GM19043 (cell line): ENCODE measurements around the gene ABHD16B.
"Not testable (repeated sequence)": the region's sequence is repeated elsewhere in the genome, so short reads cannot be mapped to it uniquely, and the experiment has no call there.

Experiments
- ATAC-seq: cut with Tn5 transposase; IDR thresholded peaks from one replicate; pipeline ENCODE4 v1.9.1; 2021; ENCODE audit warnings: low read depth; ENCODE audit not compliant: unreplicated experiment

The ABHD16B gene

DNA sequence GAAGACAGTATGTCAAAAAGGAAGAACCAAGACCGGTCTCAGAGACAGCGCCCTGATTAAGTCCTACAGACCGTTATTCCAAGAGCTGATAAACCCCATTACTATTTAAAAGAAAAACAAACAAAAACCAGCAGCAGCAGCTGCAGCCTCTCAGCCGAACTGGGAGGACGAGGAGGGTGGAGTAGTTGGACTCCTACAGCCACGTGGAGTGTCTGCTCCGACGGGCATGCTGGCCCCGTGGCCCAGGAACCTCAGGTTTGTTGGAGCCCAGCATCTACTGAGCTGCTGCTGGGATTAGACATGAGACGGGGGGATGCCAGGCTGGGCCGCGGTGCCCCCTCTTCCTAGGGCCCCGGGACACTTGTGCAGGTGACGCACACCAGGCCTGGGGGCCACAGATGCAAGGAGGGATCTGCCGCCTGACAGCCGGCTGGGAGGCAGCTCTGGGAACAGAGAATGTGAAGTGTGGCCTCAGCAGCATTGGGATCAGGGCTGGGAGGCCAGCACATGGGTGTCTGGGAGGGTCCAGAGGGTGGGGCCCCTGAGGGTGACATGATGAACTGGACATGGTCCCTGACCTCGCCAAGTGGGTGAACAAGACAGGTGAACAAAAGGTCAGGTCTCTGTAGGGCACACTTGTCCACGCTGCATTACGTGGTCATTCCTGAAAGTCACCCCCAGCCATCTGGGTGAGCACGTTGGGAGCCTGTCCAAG is 27.4 kb upstream of the ABHD16B start:
- ATAC-seq: no peak

DNA sequence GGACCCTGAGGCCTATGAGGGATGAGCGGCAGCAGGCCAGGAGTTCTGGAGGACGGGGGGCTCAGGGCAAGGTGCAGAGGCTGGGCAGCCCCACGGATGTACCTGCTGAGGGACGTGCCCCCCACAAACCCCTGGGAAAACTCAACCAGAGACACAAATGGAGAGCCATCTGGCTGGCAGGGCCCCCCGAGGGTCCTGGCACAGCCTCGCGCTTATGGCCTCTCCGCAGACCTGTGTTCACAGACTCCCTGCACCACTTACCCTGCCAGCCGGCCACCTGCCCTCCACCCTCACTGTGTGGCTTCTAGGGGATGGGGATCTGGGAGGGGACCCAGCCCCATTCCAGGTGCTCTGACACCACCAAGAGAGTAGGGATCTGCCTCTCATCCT is 26.8 kb upstream of the ABHD16B start:
- no peak for ATAC-seq

DNA sequence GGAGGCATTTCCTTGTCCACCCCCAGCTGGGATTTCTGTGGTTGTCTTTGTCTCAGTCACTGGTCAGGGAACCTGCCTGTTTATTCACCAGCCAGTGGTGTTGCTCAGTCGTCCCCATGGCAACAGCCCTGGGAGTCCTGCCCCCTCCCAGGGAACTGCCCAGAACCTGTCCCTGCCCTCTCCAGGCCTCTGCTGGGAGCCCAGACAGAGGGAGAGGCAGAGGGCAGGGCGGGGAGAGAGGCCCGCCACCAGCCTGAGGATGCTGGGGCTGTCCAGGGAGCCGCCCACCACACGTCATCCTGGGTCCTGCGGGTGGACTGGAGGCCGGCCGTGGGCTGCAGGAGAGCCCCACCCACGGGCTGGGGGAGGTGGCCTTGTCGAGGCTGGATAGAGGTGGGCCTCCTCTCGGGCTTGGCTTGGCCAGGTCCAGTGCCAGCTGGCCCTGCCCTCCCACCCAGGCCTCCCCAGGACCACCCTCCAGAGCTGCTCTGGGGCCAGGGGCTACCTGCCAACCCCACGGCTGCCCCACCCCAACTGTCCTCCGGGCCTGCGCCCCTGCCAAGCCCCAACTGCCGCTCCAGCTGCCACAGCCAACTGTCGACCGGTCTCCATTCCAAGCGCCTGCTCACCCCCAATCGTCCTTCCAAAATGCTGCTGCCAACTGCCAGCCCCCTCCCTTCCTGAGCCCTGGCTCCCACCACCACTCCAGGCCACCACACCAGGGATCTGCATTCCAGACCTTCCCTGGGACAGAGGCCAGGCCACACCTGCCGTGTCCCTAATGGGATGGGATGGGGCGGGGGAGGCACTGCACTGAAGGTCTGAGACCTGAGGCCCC is 26.1 kb upstream of the ABHD16B start:
- no peak for ATAC-seq

DNA sequence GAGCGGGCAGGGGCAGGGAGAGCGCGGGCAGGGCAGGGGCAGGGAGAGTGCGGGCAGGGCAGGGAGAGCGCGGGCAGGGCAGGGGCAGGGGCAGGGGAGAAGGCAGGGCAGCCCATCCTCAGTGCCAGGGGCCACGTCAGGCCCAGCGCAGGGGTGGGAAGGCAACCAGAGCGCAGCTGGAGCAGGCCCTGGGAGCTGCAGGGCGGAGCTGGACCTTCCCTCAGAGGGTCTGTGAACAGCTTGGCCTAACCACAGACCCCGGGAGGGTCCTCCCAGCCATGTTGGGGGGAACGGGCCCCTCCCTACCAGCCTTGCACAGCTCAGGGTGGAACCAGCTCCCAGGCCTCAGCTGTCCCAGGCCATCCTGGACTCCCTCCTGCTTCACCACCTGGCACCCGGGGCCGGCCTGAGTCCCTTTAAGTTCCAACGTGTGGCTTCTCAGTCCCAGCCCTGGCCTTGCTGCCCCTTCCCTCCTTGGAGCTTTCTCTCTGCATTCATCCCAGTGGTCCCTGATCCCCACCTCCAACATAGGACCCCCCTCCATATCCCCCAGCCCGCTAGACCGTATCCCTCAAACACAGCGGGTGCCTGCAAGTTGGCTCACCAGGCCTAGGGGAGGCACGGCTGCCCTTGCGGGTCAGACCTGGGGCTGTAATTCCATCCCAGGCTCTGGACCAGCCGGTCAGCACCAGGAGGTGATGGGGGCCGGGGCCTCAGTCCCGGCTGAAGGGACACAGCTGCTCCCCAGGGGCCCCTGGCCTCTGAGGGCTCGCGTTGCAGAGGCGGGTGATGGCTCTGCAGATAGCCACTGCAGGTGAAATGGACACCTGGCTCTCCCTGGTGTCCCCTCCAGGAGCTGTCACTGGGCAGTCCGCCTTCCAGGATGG is 24.6 kb upstream of the ABHD16B start:
- no peak for ATAC-seq

DNA sequence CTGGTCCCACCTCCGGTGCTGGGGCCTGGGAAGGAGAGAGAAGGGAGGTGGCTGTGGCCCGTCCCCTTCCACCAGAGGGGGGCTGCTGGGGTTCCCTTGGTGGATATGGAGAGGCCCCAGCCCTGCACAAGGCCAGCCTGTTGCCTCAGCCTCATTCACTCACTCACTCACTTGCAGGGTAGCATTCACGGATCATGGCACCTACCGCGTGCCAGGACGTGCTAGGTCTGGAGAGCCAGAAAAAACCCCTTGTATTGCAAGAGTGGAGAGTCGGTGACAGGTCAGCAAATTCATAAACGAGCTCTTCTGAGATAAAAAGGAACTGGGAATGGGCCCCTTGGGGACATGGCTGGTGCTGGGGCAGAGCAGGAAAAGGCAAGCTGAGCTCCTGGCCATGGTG is 23.8 kb upstream of the ABHD16B start:
- ATAC-seq: no peak

DNA sequence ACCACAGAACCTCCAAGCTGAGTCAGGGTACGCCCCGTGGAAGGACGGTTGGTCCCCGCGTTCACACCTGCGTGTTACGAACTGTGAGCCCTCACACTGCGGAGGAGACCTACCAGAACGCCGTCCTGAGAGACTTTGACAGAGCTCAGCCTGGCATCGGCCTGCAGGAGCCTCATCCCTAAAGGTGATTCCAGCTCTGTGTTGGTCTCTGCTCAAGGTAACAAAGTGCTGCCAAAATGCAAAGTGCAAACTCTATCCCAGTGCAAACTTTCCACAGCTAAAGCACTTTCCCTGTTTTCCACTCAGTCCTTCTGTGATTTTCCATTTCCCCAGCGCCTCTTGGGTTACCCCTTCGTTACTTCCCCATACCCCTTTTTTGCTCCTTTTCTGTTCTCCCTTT is 21.7 kb upstream of the ABHD16B start:
- ATAC-seq: no peak

DNA sequence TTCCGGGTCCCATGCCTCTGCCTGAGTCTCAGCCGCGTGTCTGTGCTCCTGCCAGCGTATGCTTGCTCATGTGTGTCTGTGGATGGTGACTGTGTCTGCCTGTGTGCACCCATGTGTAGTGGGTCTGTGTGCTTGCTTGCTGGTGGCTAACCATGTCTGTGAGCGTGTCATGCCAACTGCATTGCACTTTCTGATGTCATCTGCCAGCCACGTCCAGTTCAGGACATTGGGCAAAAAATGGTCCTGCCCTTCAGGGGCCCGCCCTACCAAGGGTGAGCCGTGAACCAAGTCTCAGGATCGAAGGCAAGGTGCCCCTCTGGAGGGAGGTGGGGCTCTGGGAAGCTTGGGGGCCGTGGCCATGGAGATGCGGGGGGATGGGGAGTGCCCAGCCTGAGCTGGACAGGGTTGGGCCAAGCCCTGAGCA is 20.9 kb upstream of the ABHD16B start:
- no peak for ATAC-seq

DNA sequence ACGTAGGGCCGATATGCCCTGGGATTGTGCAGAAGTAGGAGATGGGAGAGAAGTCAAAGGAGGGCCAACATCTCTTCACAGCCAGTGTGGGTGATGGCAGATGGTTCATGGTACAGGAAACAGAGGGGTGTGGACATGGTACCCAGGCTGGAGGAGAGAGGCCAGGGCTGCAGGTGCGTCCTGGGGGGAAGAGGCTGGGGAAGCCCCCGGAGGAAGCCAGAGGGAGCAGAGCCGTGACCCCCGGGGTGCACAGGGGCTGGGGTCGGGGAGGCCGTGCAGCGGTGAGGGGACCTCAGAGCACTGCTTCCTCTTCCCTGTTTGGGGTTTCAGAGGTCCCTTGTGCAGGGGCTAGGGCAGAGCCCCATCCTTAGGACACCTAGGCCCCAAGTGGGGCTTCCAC is 19.0 kb upstream of the ABHD16B start:
- no peak for ATAC-seq

DNA sequence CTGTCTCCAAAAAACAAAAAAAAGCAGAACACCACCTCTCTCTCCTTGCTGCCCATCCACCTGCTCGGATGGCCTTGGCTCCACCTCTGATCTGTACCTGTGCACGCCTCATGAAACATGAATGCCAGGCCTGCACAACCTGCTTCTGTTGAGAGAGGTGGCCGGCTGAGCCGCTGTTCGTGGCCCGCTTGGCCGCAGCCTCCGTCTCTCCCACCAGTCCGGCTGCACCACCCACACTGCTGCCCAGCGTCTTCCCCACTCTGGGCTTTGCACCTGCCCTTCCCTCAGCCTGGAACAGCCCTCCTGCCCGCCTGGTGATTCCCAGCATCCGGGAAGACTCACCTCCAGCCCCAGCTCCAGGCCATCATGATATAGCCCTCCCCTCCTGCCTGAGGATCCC is 18.1 kb upstream of the ABHD16B start:
- no peak for ATAC-seq

DNA sequence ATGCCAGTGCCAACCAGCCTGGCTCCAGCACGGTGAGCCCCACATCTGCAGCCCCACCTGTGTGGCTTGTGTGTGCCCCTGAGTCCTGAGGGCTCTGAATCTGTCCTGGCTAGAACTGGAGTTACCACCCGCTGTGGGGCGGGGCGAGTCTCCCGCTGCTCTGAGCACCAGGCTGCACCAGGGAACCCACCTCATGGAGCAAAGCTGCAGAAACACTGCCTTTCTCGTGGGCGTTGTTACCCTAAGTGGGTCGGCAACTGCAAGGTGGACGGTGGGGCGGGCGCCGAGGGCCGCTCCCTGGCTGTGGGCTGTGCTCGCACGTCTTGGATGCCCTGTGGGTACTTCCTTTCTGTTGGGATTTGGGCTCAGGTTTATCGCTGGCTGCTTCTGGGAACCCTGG is 17.5 kb upstream of the ABHD16B start:
- no peak for ATAC-seq

DNA sequence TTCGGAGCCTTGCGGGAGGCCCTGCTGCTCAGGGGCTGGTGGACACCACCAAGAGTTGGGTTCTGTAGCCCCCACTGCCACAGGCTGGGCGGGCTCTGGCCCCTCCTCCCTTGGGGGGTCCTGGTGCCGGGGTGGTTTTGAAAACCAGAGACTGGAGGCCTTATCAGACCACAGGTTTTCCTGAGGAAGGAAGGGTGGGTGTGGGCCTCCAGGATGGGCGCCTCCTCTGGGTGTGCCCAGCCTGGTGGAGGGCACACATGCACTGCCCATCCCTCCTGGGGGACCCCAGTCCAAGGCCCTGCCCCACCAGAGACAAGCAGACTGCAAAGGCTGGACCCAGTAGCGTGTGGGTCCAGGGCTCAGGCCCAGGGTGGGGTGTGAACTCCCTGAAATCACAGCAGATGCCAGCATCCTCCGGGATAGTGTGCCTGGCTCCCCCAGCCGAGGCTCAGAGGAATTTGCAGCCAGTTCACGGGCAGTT is 16.7 kb upstream of the ABHD16B start:
- ATAC-seq: no peak

DNA sequence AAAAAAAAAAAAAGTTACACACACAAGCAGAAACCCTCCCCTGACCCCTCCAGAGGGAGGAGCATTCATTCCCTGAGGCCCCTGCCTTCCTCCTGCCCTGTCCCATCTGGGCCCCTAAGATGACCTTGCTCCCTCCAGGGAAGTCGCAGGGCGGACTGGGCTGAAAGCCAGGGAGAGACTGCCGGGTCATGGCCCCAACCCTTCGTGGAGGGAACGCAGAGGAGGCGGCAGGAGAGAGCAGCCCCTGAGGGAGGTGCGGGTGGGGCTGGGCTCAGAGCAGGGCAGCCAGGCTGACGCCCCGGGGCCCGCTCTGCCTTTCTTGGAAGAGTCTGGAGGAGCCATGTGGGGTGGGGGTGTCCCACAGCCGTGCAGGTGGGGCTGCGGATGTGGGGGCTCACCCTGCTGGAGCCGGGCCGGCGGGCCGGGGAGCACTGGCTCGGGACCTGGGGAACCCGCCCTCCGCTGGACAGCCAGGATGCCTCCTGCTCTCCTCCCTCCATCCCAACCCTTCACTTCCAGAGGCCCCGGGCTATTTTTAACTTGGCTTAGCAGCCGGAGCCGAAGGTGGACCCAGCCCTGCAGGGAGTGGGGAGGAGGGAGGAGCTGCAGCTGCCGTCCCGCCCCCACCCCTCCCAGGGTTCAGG is 15.0 kb upstream of the ABHD16B start:
- ATAC-seq: no peak

DNA sequence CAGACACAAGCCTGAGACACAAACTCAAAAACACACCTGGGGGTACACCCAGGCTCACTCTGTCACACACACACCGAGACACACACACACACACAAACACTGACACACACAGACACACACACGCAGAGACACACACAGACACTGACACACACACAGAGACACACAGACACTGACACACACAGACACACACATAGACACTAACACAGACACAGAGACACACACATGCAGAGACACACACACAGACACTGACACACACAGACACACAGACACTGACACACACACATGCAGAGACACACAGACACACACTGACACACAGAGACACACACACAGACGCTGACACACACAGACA is 14.4 kb upstream of the ABHD16B start:
- ATAC-seq: no peak

DNA sequence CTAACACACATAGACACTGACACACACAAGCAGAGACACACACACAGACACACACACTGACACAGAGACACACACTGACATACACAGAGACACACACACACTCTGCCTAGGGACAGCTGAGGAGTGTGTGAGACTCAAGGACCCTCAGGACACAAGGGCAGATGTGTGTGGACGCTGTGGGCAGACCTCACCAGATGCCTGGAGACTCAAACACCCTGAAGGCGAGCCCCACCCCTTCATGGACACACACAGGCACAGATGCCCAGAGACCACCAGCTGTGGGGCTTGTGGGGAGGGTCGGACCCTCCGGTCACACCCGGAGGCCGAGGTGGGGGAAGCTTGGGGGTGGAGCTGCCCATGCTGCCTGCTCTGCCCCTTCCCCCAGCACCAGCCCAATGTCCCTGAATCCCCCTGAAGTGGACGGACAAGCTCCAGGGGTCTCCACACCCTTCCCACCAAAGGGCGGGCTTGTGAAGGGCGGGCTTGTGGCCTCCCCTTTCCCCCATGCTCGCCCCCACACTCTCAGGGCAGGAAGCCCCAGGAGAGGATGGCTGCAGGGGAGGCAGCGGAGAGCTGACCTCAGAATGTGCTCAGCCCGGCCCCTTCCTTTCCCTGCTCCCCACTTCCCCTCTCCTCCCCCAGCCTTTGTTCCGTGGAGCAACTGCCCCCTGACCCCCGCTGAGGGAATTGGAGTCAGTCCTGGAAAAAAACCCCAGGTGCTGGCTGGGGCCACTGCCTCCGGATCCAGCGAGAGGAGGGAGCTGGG is 13.9 kb upstream of the ABHD16B start:
- ATAC-seq: no peak

DNA sequence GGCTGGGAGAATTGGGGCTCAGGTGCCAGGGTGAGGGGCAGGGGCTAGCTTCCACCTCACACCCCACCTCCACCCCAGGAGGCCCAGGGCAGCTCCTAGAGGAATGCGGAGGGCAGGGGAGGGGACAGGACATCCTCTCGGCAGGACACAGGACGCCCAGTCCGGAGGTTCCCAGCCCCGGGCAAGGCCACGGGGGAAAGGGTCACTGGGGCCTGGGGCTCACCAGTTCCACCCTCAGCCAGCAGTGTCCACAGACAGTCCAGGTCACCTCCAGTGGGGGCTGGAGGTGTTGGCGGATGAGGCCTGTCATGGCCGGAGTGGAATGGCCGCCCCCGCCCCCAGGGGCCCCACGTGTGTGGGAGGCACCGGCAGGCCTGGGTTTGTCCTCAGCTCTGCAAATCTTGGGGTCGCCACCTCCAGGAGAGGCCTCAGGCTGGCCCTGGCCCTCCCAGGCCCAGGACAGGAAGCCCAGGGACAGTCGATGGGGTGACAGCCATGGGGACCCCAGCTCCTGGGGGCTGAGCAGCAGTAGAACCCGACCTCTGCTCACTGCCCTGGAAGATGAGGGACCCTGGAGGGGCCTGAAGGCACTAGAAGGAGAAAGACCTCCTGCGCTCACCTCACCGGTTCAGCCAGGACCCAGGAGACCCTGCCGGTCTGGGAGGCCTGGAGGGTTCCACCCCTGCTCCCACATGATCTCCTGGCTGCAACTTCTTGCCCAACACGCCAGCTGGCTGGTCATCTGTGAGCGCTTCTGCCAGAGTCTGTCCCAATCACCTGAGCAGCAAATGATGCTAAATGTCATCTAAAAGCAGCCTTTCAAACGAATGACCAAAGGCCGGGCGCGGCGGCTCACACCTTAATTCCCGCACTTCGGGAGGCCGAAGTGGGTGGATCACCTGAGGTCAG is 13.0 kb upstream of the ABHD16B start:
- ATAC-seq: no peak

DNA sequence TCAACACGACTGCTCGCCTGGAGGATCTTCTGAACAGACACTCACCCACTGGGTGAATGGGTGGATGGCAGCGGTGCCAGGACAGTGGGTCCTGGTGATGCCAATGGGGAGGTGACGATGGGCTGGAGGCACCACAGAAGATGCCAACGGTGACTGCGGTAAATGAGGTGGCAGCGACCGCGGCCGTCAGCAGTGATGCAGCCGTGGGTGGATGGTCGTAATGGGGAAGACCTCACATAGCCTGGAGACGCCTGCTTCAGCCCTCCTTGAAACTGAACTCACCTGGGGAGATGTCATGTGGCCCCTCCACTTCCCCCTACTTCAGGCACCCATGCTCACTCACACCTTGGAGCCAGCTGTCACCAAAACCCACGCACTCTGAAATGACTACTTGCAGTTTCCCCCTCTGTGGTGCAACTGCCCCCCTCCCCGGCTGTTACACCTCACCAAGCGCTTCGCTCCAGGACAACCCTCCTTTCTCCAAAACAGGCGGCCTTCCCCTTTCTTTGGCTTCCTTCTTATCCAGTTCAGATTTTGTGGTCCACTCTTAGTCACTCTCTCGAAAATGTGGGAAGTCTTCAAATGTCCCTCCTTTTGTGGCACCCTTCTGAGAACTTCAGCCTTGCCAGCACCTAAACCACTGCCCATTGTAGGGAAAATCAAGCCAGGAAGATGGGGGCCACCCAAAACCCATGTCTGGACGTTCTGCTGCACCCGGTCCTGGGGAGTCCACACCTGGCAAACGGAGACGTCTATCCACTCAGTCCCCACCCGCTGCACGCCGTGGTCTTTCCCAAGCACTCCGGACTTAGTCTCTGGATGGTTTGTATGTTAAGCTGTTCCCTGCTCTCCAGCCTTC is 10.4 kb upstream of the ABHD16B start:
- ATAC-seq: peak; percentile 76

DNA sequence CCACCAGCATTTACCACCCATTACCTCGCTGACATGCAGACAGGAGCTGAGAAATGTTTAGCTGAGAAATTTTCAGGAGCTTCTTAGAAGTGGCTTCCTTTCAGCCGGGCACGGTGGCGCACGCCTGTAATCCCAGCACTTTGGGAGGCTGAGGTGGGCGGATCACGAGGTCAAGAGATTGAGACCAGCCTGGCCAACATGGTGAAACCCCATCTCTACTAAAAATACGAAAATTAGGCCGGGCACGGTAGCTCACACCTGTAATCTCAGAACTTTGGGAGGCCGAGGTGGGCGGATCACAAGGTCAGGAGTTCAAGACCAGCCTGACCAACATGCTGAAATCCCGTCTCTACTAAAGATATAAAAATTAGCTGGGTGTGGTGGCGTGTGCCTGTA is 9.8 kb upstream of the ABHD16B start:
- not testable (repeated sequence) for ATAC-seq

DNA sequence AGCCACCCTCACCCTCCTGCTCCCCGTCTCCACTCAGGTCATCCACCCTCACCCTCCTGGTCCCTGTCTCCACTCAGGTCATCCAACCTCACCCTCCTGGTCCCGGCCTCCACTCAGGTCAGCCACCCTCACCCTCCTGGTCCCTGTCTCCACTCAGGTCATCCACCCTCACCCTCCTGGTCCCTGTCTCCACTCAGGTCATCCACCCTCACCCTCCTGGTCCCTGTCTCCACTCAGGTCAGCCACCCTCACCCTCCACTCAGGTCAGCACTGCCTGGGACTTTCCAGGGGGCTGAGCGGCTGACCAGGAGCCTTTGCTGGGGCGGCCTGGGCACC is 7.6 kb upstream of the ABHD16B start:
- ATAC-seq: not testable (repeated sequence)
